IPS-18c (cell line): Measurements from ENCODE around the gene FPR3.
"Not testable (repeated sequence)": the region's sequence is repeated elsewhere in the genome, so short reads cannot be mapped to it uniquely, and the experiment has no call there.

Experiments
- H3K4me3 ChIP-seq: 2 replicates; pipeline ENCODE4 v1.7.0; 2013; ENCODE audit warnings: low read depth, mild to moderate bottlenecking, low read length, moderate library complexity; ENCODE audit not compliant: insufficient read depth
- H3K9me3 ChIP-seq: one replicate; pipeline ENCODE4 v1.6.1; 2013; ENCODE audit warnings: mild to moderate bottlenecking, low read length, moderate library complexity; ENCODE audit not compliant: control insufficient read depth, insufficient read depth

FPR3 gene

GRCh38 chr19:51799774-51800472, 5.0 kb downstream of the FPR3 start:
- H3K9me3 ChIP-seq = peaks cover 2% of the 10 kb centered on the region
- no peak overlapping the region for H3K4me3 ChIP-seq

GRCh38 chr19:51800473-51801244, 5.7 kb downstream of the FPR3 start:
- no peak overlapping the region for H3K4me3 ChIP-seq
- peaks cover 2% of the 10 kb centered on the region for H3K9me3 ChIP-seq

- peaks cover 4% of the 10 kb centered on the region for H3K9me3 ChIP-seq
- H3K4me3 ChIP-seq = no peak overlapping the region
Measured at GRCh38 chr19:51802775-51803174, 7.8 kb downstream of the FPR3 start.

GRCh38 chr19:51803519-51803918, 8.6 kb downstream of the FPR3 start:
- Histone ChIP-seq H3K9me3 (peaks cover 4% of the 10 kb centered on the region), H3K4me3 (no peak overlapping the region)

- Histone ChIP-seq H3K4me3 (no peak overlapping the region), H3K9me3 (peaks cover 4% of the 10 kb centered on the region)
Measured at GRCh38 chr19:51803967-51804366, 9.0 kb downstream of the FPR3 start.

- H3K4me3 ChIP-seq, H3K9me3 ChIP-seq: not testable (repeated sequence)
Measured at GRCh38 chr19:51804789-51805188, 9.8 kb downstream of the FPR3 start.

- not testable (repeated sequence) for H3K4me3 ChIP-seq
Measured at GRCh38 chr19:51805396-51805795, 10.4 kb downstream of the FPR3 start.

GRCh38 chr19:51806571-51806970, 11.6 kb downstream of the FPR3 start:
- H3K4me3 ChIP-seq, H3K9me3 ChIP-seq: not testable (repeated sequence)

More at GRCh38 chr19:51805396-51805795, 10.4 kb downstream of the FPR3 start:
- H3K9me3 ChIP-seq = not testable (repeated sequence)

GRCh38 chr19:51807111-51807701, 12.2 kb downstream of the FPR3 start:
- peaks cover 6% of the 10 kb centered on the region for H3K9me3 ChIP-seq
- H3K4me3 ChIP-seq = no peak overlapping the region

GRCh38 chr19:51807925-51808324, 13.0 kb downstream of the FPR3 start:
- H3K9me3 ChIP-seq = peaks cover 6% of the 10 kb centered on the region
- no peak overlapping the region for H3K4me3 ChIP-seq

- peaks cover 6% of the 10 kb centered on the region for H3K9me3 ChIP-seq
- no peak overlapping the region for H3K4me3 ChIP-seq
Measured at GRCh38 chr19:51808333-51808986, 13.5 kb downstream of the FPR3 start.

GRCh38 chr19:51809787-51810186, 14.8 kb downstream of the FPR3 start:
- Histone ChIP-seq H3K9me3 (peaks cover 5% of the 10 kb centered on the region), H3K4me3 (no peak overlapping the region)

- no peak overlapping the region for H3K4me3 ChIP-seq
- H3K9me3 ChIP-seq = peaks cover 4% of the 10 kb centered on the region
Measured at GRCh38 chr19:51810223-51810622, 15.3 kb downstream of the FPR3 start.

- Histone ChIP-seq H3K9me3 (peaks cover 4% of the 10 kb centered on the region), H3K4me3 (no peak overlapping the region)
Measured at GRCh38 chr19:51811344-51811743, 16.4 kb downstream of the FPR3 start.

- Histone ChIP-seq H3K9me3 (peaks cover 2% of the 10 kb centered on the region), H3K4me3 (no peak overlapping the region)
Measured at GRCh38 chr19:51815043-51815442, 20.1 kb downstream of the FPR3 start.

- Histone ChIP-seq H3K9me3 (no peaks in the 10 kb centered on the region), H3K4me3 (no peak overlapping the region)
Measured at GRCh38 chr19:51816711-51817110, 21.8 kb downstream of the FPR3 start.

GRCh38 chr19:51820011-51820410, 25.1 kb downstream of the FPR3 start:
- peaks cover 4% of the 10 kb centered on the region for H3K9me3 ChIP-seq
- no peak overlapping the region for H3K4me3 ChIP-seq
